NCI-H2196 treated with DMSO at 0.1 percent for 48 hours (cell line): ENCODE measurements around the gene SLC25A4.
A peak's percentile ranks its signal among the peaks of the same experiment; 100 is the strongest.
"Not testable (repeated sequence)": the region's sequence is repeated elsewhere in the genome, so short reads cannot be mapped to it uniquely, and the experiment has no call there.

Source experiments
- DNase-seq: peaks from one replicate; lab custom pipeline; 2025; ENCODE audit not compliant: unreplicated experiment; lab: John Stamatoyannopoulos, UW

The SLC25A4 gene

GRCh38 chr4:185171373-185172071 lies 28.5 kb downstream of the SLC25A4 start:
- no peak for DNase-seq

- DNase-seq: no peak
These were observed 36.4 kb downstream of the SLC25A4 start for GRCh38 chr4:185179488-185179887.

- no peak for DNase-seq
These were observed 39.2 kb downstream of the SLC25A4 start for GRCh38 chr4:185182239-185182638.

GRCh38 chr4:185183622-185184281 lies 40.7 kb downstream of the SLC25A4 start:
- DNase-seq: peak; percentile 44

- DNase-seq: no peak
These were observed 43.7 kb downstream of the SLC25A4 start for GRCh38 chr4:185186769-185187168.

- no peak for DNase-seq
These were observed 46.7 kb downstream of the SLC25A4 start for GRCh38 chr4:185189606-185190305.

- no peak for DNase-seq
These were observed 47.3 kb downstream of the SLC25A4 start for GRCh38 chr4:185190306-185190856.

GRCh38 chr4:185192059-185192458 lies 49.0 kb downstream of the SLC25A4 start:
- no peak for DNase-seq

- no peak for DNase-seq
These were observed 52.1 kb downstream of the SLC25A4 start for GRCh38 chr4:185194924-185195888.

GRCh38 chr4:185196437-185196836 lies 53.4 kb downstream of the SLC25A4 start:
- no peak for DNase-seq

GRCh38 chr4:185198189-185198588 lies 55.1 kb downstream of the SLC25A4 start:
- DNase-seq: not testable (repeated sequence)
